ENCODE data around the gene LZTS2.
A peak's percentile ranks its signal among the peaks of the same experiment; 100 is the strongest.

The LZTS2 gene

GRCh38 chr10:101031128-101031795 lies 31.7 kb downstream of the LZTS2 start, which contains the start of the genes PDZD7 and SFXN3 (continued):
- TF ChIP-seq PRDM1 (tag by site-specific recombination; IDR thresholded peaks at IDR 0.05) = no peak

DNA sequence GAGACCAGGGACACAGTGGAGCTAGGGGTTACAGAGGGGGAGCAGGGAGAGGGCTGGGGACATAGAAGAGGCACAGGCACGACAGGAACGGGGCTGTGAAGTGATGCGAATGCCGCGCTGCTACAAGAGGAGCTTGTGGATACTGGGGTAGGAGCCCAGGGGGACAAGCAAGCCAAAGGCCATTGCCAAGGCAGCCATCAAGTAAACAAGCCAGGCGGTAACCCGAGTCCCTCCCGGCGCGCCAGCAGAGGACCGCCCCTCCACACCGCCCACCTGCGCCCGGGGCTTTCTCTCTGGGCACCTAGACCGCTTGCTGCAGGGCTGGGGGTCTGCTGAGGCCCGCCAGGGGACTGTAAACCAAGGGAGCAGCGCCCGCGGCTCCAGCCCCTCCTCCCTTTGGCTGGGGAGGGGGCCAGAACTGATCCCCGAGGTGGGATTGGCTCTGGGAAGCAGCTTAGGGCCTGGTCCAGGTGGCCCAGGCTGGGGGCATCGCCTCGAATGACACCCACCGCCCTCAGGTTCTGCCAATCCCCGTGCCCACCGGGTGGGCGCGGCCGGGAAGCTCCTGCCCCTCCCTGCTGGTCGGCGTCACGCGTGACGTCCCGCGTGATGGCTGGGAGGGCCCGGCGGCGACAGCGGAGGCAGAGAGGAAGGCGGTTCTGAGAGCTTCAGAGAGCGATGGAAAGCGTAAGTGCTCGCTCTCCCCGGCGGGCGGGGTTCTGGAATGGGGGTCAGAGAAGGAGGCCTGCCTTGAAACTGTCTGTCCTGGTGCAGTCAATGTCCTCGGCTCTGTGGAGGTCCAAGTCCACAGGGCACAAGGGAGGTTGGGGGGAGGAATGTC lies 32.4 kb downstream of the LZTS2 start:
- POLR2A ChIA-PET = interaction anchor here (1.3 to 2.6 kb wide), 6 partner anchors 8 to 120 kb away, joined by 3 to 29 read pairs (median 9); partner anchors contain the start of genes KAZALD1 and SLF2
- TF ChIP-seq GLIS2 (tag by site-specific recombination; IDR thresholded peaks at IDR 0.05) = peak; percentile 45
- no peak for TF ChIP-seq ZNF830 (tag by site-specific recombination; IDR thresholded peaks at IDR 0.05; ENCODE audit: low read depth)
- TF ChIP-seq HOXA7 (CRISPR knock-in tag; IDR thresholded peaks at IDR 0.05; ENCODE audit: borderline replicate concordance) = no peak
- peak; percentile 70; the same call in 1 of the 2 replicates for TF ChIP-seq ZBTB8A (tag by site-specific recombination; IDR thresholded peaks at IDR 0.05)
- TF ChIP-seq KLF9 (tag by site-specific recombination; IDR thresholded peaks at IDR 0.05; ENCODE audit: low read depth) = peak; percentile 55
- peak; percentile 8; the same call in 1 of the 2 replicates for TF ChIP-seq ZIC2 (tag by site-specific recombination; IDR thresholded peaks at IDR 0.05)
- peak; percentile 94 for TF ChIP-seq SP3 (tag by site-specific recombination; IDR thresholded peaks at IDR 0.05)
- peak; percentile 76 for TF ChIP-seq ZFHX2 (tag by site-specific recombination; conservative IDR thresholded peaks at IDR 0.05)
- TF ChIP-seq MEIS1 (CRISPR knock-in tag; IDR thresholded peaks at IDR 0.05; ENCODE audit: borderline replicate concordance) = no peak
- no peak for TF ChIP-seq ZNF138 (tag by site-specific recombination; IDR thresholded peaks at IDR 0.05; ENCODE audit: borderline replicate concordance)
- peak; percentile 13; the same call in 1 of the 2 replicates for TF ChIP-seq YY2 (tag by site-specific recombination; IDR thresholded peaks at IDR 0.05)
- TF ChIP-seq, protein P1, sequence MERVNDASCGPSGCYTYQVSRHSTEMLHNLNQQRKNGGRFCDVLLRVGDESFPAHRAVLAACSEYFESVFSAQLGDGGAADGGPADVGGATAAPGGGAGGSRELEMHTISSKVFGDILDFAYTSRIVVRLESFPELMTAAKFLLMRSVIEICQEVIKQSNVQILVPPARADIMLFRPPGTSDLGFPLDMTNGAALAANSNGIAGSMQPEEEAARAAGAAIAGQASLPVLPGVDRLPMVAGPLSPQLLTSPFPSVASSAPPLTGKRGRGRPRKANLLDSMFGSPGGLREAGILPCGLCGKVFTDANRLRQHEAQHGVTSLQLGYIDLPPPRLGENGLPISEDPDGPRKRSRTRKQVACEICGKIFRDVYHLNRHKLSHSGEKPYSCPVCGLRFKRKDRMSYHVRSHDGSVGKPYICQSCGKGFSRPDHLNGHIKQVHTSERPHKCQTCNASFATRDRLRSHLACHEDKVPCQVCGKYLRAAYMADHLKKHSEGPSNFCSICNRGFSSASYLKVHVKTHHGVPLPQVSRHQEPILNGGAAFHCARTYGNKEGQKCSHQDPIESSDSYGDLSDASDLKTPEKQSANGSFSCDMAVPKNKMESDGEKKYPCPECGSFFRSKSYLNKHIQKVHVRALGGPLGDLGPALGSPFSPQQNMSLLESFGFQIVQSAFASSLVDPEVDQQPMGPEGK (tag by site-specific recombination; IDR thresholded peaks at IDR 0.05) = peak; percentile 6; the same call in 1 of the 2 replicates
- no peak for TF ChIP-seq ZNF175 (tag by site-specific recombination; IDR thresholded peaks at IDR 0.05)
- no peak for TF ChIP-seq ZSCAN30 (tag by site-specific recombination; IDR thresholded peaks at IDR 0.05)
- TF ChIP-seq ZNF121 (tag by site-specific recombination; IDR thresholded peaks at IDR 0.05) = no peak
- TF ChIP-seq, protein P2, sequence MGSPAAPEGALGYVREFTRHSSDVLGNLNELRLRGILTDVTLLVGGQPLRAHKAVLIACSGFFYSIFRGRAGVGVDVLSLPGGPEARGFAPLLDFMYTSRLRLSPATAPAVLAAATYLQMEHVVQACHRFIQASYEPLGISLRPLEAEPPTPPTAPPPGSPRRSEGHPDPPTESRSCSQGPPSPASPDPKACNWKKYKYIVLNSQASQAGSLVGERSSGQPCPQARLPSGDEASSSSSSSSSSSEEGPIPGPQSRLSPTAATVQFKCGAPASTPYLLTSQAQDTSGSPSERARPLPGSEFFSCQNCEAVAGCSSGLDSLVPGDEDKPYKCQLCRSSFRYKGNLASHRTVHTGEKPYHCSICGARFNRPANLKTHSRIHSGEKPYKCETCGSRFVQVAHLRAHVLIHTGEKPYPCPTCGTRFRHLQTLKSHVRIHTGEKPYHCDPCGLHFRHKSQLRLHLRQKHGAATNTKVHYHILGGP (tag by site-specific recombination; IDR thresholded peaks at IDR 0.05) = no peak
- TF ChIP-seq ZNF350 (tag by site-specific recombination; IDR thresholded peaks at IDR 0.05) = no peak
- TF ChIP-seq, protein P3, sequence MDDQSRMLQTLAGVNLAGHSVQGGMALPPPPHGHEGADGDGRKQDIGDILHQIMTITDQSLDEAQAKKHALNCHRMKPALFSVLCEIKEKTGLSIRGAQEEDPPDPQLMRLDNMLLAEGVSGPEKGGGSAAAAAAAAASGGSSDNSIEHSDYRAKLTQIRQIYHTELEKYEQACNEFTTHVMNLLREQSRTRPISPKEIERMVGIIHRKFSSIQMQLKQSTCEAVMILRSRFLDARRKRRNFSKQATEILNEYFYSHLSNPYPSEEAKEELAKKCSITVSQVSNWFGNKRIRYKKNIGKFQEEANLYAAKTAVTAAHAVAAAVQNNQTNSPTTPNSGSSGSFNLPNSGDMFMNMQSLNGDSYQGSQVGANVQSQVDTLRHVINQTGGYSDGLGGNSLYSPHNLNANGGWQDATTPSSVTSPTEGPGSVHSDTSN (CRISPR knock-in tag; IDR thresholded peaks at IDR 0.05) = no peak
- TF ChIP-seq GLIS1 (tag by site-specific recombination; IDR thresholded peaks at IDR 0.05) = peak; percentile 89
- TF ChIP-seq ZNF837 (tag by site-specific recombination; IDR thresholded peaks at IDR 0.05) = no peak
- TF ChIP-seq ZNF133 (tag by site-specific recombination; IDR thresholded peaks at IDR 0.05) = no peak
- TF ChIP-seq ZNF76 (tag by site-specific recombination; IDR thresholded peaks at IDR 0.05; ENCODE audit: borderline replicate concordance, low read depth) = 0 out of 2 replicates have a peak, but pooled peaks have one; percentile 2
- peak; percentile 40 for TF ChIP-seq ZNF335 (tag by site-specific recombination; conservative IDR thresholded peaks at IDR 0.05)
- TF ChIP-seq SCRT2 (tag by site-specific recombination; IDR thresholded peaks at IDR 0.05) = no peak
- no peak for TF ChIP-seq ZNF423 (tag by site-specific recombination; IDR thresholded peaks at IDR 0.05)
- TF ChIP-seq YY1 (tag by site-specific recombination; IDR thresholded peaks at IDR 0.05) = no peak
- peak; percentile 32; the same call in 1 of the 2 replicates for TF ChIP-seq EGR2 (tag by site-specific recombination; IDR thresholded peaks at IDR 0.05; ENCODE audit: low read depth)
- no peak for TF ChIP-seq HOXD13 (CRISPR knock-in tag; IDR thresholded peaks at IDR 0.05; ENCODE audit: borderline replicate concordance)
- no peak for TF ChIP-seq ZNF416 (tag by site-specific recombination; IDR thresholded peaks at IDR 0.05)
- TF ChIP-seq KLF16 (tag by site-specific recombination; IDR thresholded peaks at IDR 0.05) = peak; percentile 62; the same call in 1 of the 2 replicates
- TF ChIP-seq KLF10 (tag by site-specific recombination; IDR thresholded peaks at IDR 0.05) = no peak
- TF ChIP-seq ZNF169 (tag by site-specific recombination; IDR thresholded peaks at IDR 0.05) = no peak

More for the DNA sequence above, 32.4 kb downstream of the LZTS2 start:
- H3K9me3 ChIP-seq (ENCODE audit: control insufficient read depth, insufficient read depth, low read depth, low read length) = no peaks in the 10 kb centered on the region
- CTCF ChIA-PET = interaction anchor here (1.0 to 6.9 kb wide), 9 partner anchors 9 to 113 kb away, joined by 3 to 129 read pairs (median 6); no protein-coding TSS in a partner anchor
- peak overlapping the region; percentile 45 for H3K4me3 ChIP-seq (ENCODE audit: low read depth, low read length)
- H3K4me1 ChIP-seq (ENCODE audit: control insufficient read depth, insufficient read depth, low read length) = peaks cover 18% of the 10 kb centered on the region
- peaks cover 0 to 11% of the 10 kb centered on the region in 2 experiments; a peak in 1 of 3 replicates for H3K36me3 ChIP-seq (ENCODE audit: control insufficient read depth in 2 of 2, insufficient read depth in 1 of 2, low read length in 2 of 2)
- peak overlapping the region; percentile 64; the same call in 1 of the 2 replicates for H3K27ac ChIP-seq (ENCODE audit: extremely low read depth, low read depth, low read length)
